DOHH2 (cell line): Measurements from ENCODE around the gene MRI1.

Source experiments
- H3F3A ChIP-seq: fragments of 200-600 bp; sonication (generic), shearing (Covaris generic); 2 replicates; pipeline ENCODE4 v1.6.0; 2016; ENCODE audit warnings: antibody characterized with exemption, mild to moderate bottlenecking; ENCODE audit not compliant: control insufficient read depth, insufficient read depth
- H3K27ac ChIP-seq: fragments of 200-600 bp; sonication (generic); 2 replicates; pipeline ENCODE4 v1.5.1; 2014; ENCODE audit warnings: low read depth, mild to moderate bottlenecking, low read length, moderate library complexity
- H3K27me3 ChIP-seq: fragments of 200-600 bp; sonication (generic); 2 replicates; pipeline ENCODE4 v1.6.1; 2014; ENCODE audit warnings: mild to moderate bottlenecking, low read length, mixed read lengths; ENCODE audit not compliant: control insufficient read depth
- H3K36me3 ChIP-seq: fragments of 200-600 bp; sonication (generic); 2 replicates; pipeline ENCODE4 v1.6.1; 2014; ENCODE audit warnings: mild to moderate bottlenecking, low read length, moderate library complexity, mixed read lengths; ENCODE audit not compliant: control insufficient read depth
- H3K4me1 ChIP-seq: fragments of 200-600 bp; sonication (generic); 2 replicates; pipeline ENCODE4 v1.6.1; 2014; ENCODE audit warnings: mild to moderate bottlenecking, low read length, mixed read lengths; ENCODE audit not compliant: control insufficient read depth
- H3K4me2 ChIP-seq: fragments of 200-600 bp; sonication (generic); 2 replicates; pipeline ENCODE4 v1.6.0; 2014; ENCODE audit warnings: mild to moderate bottlenecking, low read length, moderate library complexity
- H3K4me3 ChIP-seq: fragments of 200-600 bp; sonication (generic); 2 replicates; pipeline ENCODE4 v1.5.1; 2014; ENCODE audit warnings: mild to moderate bottlenecking, low read length, mixed read lengths
- H3K79me2 ChIP-seq: fragments of 200-600 bp; sonication (generic); 2 replicates; pipeline ENCODE4 v1.6.1; 2014; ENCODE audit warnings: mild to moderate bottlenecking, low read length, mixed read lengths; ENCODE audit not compliant: control insufficient read depth
- H3K9me2 ChIP-seq: fragments of 200-600 bp; sonication (generic); replicated peaks from 2 replicates; pipeline ENCODE4 v1.6.1; 2014; ENCODE audit warnings: mild to moderate bottlenecking, low read length, mixed read lengths; ENCODE audit not compliant: control insufficient read depth
- H3K9me3 ChIP-seq: fragments of 200-600 bp; sonication (generic); 2 replicates; pipeline ENCODE4 v1.6.1; 2014; ENCODE audit warnings: antibody characterized with exemption, low read length, mixed read lengths; ENCODE audit not compliant: control insufficient read depth, insufficient read depth
- H4K20me1 ChIP-seq: fragments of 200-600 bp; sonication (generic); 2 replicates; pipeline ENCODE4 v1.6.0; 2014; ENCODE audit warnings: low read depth, mild to moderate bottlenecking, antibody characterized with exemption, low read length, moderate library complexity; ENCODE audit not compliant: control insufficient read depth, insufficient read depth
- EZH2phosphoT487 ChIP-seq: fragments of 200-600 bp; sonication (generic); IDR thresholded peaks from 2 replicates; pipeline ENCODE4 v1.6.1; 2017; ENCODE audit warnings: borderline replicate concordance, mild to moderate bottlenecking, antibody characterized with exemption, low read length, moderate library complexity, mixed read lengths
- TF ChIP-seq, protein P1 (sequence below): fragments of 200-600 bp; sonication (generic); IDR thresholded peaks from one replicate; pipeline ENCODE4 v1.5.1; 2014; ENCODE audit warnings: antibody characterized with exemption, mild to moderate bottlenecking, low read depth, low read length; ENCODE audit not compliant: poor library complexity, severe bottlenecking

Gene MRI1

DNA sequence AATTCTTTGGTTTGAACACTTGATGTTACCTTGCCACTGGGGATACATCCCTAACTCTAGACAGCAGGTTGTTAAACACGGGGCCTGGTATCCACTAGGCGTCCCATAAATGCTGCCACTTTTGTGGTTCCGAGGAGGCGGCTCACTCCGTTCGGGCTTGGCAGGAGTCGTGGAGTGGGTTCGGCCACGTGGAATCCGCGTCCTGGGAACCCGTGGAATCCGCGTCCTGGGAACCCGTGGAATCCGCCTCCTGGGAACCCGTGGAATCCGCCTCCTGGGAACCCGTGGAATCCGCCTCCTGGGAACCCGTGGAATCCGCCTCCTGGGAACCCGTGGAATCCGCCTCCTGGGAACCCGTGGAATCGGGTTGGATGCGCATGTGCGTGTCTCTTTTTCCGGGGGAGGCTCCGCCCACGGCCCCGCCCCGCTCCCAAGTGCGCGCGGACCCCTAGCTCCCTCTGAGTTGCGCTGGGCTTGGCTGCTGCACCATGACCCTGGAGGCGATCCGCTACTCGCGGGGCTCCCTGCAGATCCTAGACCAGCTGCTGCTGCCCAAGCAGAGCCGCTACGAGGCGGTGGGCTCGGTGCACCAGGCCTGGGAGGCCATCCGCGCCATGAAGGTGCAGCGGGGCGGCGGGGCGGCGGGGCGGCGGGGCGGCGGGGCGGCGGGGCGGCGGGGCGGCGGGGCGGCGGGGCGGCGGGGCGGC is at the start of gene MRI1:
Gene MRI1, plus strand, starts transcription at position 422 of the 707 bp plus-strand sequence. Its CDS starts 67 bp downstream, at position 489.
- no peaks in the 10 kb centered on the region; the same call in 1 of the 2 replicates for H3F3A ChIP-seq
- no peaks in the 10 kb centered on the region for H3K9me2 ChIP-seq
- peaks cover 12% of the 10 kb centered on the region; the same call in 1 of the 2 replicates for H3K36me3 ChIP-seq
- peak within 1 kb of the TSS; percentile 71 for H3K4me2 ChIP-seq
- no peak for TF ChIP-seq EZH2phosphoT487
- no peak within 1 kb of the TSS for H3K27ac ChIP-seq
- H3K4me3 ChIP-seq, result peak within 1 kb of the TSS; percentile 70
- peaks cover 3% of the 10 kb centered on the region; the same call in 1 of the 2 replicates for H4K20me1 ChIP-seq
- no peaks in the 10 kb centered on the region for H3K27me3 ChIP-seq
- peaks cover 10% of the 10 kb centered on the region for H3K79me2 ChIP-seq
- no peaks in the 10 kb centered on the region for H3K9me3 ChIP-seq
- H3K4me1 ChIP-seq, result peaks cover 11% of the 10 kb centered on the region

DNA sequence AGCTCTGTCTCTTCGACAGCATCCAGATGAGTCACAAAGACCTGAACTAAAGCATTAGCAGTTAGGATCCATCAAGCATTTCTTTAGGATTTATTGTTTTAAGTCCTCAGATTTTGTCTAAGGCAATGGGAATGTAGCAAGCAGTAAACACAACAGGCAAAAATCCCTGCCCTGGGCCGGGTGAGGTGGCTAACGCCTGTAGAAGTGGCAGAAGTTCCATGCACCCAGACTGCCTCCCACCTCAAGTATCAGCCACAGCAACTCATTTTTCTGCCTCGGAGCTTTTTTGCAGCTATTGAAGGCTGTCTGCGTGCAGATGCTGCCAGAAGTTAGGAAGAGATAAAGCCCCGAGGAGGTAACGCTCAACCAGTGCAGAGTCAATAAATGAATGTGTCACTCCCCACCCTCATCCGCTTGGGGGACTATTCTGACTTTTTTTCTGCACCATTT is 47.1 kb upstream of the MRI1 start:
- no peaks in the 10 kb centered on the region for H3K4me1 ChIP-seq
- H3K9me3 ChIP-seq, result no peaks in the 10 kb centered on the region; the same call in 1 of the 2 replicates
- H4K20me1 ChIP-seq, result no peaks in the 10 kb centered on the region
- H3K4me2 ChIP-seq, result no peak overlapping the region
- H3F3A ChIP-seq, result no peaks in the 10 kb centered on the region
- H3K27me3 ChIP-seq, result peaks cover 10% of the 10 kb centered on the region
- no peaks in the 10 kb centered on the region for H3K9me2 ChIP-seq
- H3K27ac ChIP-seq, result no peak overlapping the region
- H3K4me3 ChIP-seq, result no peak overlapping the region
- TF ChIP-seq, protein P1, sequence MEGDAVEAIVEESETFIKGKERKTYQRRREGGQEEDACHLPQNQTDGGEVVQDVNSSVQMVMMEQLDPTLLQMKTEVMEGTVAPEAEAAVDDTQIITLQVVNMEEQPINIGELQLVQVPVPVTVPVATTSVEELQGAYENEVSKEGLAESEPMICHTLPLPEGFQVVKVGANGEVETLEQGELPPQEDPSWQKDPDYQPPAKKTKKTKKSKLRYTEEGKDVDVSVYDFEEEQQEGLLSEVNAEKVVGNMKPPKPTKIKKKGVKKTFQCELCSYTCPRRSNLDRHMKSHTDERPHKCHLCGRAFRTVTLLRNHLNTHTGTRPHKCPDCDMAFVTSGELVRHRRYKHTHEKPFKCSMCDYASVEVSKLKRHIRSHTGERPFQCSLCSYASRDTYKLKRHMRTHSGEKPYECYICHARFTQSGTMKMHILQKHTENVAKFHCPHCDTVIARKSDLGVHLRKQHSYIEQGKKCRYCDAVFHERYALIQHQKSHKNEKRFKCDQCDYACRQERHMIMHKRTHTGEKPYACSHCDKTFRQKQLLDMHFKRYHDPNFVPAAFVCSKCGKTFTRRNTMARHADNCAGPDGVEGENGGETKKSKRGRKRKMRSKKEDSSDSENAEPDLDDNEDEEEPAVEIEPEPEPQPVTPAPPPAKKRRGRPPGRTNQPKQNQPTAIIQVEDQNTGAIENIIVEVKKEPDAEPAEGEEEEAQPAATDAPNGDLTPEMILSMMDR, result no peak
- no peaks in the 10 kb centered on the region for H3K79me2 ChIP-seq
- no peaks in the 10 kb centered on the region for H3K36me3 ChIP-seq

DNA sequence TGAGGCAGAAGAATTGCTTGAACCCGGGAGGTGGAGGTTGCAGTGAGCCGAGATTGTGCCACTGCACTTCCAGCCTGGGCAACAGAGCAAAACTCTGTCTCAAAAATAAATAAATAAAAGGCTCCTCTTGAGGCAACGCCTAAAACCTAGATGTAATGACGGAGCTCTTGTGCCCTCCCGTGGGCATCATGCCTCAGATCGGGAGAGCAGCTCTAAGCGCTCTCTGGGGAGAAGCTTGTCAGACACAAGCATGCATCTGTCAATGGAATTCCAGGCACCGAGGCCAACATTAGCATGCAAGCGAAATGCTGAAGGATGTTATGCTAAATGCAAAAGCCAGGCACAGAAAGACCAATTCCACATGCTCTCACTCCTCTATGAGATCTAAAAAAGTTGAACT is 45.6 kb upstream of the MRI1 start:
- no peak for TF ChIP-seq EZH2phosphoT487
- TF ChIP-seq, protein P1, result no peak
- Histone ChIP-seq H3K9me2 (no peaks in the 10 kb centered on the region), H4K20me1 (no peaks in the 10 kb centered on the region), H3K9me3 (no peaks in the 10 kb centered on the region; the same call in 1 of the 2 replicates), H3K27ac (no peak overlapping the region), H3K79me2 (no peaks in the 10 kb centered on the region), H3K27me3 (peaks cover 8% of the 10 kb centered on the region), H3K36me3 (no peaks in the 10 kb centered on the region), H3K4me2 (no peak overlapping the region), H3K4me1 (no peaks in the 10 kb centered on the region), H3F3A (no peaks in the 10 kb centered on the region), H3K4me3 (no peak overlapping the region)

DNA sequence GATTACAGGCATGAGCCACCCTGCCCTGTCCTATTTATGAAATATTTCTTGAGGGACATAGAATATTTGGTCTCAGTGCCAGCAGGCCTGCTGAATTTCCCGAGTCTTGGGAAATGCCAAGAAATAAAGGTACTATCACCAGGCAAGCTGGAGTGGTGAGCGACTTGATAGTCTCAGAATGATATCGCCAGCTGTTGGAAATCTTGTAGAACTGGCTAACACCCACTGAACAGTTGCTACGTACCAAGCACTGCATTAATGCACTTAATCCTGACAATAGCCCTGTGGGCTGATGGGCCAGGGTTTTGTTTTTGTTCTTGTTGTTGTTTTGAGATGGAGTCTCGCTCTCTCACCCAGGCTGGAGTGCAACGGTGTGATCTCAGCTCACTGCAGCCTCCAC is 42.2 kb upstream of the MRI1 start:
- Histone ChIP-seq H3F3A (no peaks in the 10 kb centered on the region), H3K4me1 (no peaks in the 10 kb centered on the region), H3K4me3 (no peak overlapping the region), H3K9me3 (no peaks in the 10 kb centered on the region), H3K9me2 (no peaks in the 10 kb centered on the region), H4K20me1 (no peaks in the 10 kb centered on the region), H3K36me3 (no peaks in the 10 kb centered on the region), H3K79me2 (no peaks in the 10 kb centered on the region), H3K4me2 (no peak overlapping the region), H3K27me3 (peaks cover 6% of the 10 kb centered on the region), H3K27ac (no peak overlapping the region)
- no peak for TF ChIP-seq EZH2phosphoT487
- TF ChIP-seq, protein P1, result no peak
